SK-N-MC (cell line): ENCODE measurements around the gene NOX4.

Experiments
- EZH2 ChIP-seq: fragments of 200-600 bp; sonication (generic); IDR thresholded peaks from one replicate; pipeline ENCODE4 v1.6.1; 2017; ENCODE audit warnings: antibody characterized with exemption
- FOXP2 ChIP-seq: optimal IDR thresholded peaks from 2 replicates; pipeline ENCODE3; 2011; ENCODE audit warnings: mild to moderate bottlenecking, moderate library complexity; ENCODE audit not compliant: insufficient read depth; ENCODE audit errors: extremely low read length, control extremely low read depth
- POLR2AphosphoS5 ChIP-seq: IDR thresholded peaks from 2 replicates; pipeline ENCODE4 v1.6.1; 2012; ENCODE audit warnings: mild to moderate bottlenecking, low read depth, low read length, borderline replicate concordance

DNA sequence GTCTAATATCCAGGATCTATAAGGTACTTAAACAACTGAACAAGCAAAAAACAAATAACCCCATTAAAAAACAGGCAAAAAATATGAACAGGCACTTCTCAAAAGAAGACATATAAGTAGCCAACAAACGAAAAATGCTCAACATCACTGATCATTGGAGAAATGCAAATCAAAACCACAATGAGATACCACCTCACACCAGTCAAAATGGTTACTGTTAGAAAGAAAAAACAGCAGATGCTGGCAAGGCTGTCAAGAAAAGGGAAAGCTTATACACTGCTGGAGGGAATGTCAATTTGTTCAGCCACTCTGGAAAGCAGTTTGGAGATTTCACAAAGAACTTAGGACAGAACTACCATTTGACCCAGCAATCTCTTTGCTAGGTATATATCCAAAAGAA, 30.6 kb upstream of the NOX4 start:
- TF ChIP-seq POLR2AphosphoS5 (no peak), EZH2 (no peak), FOXP2 (no peak)
